Activated naive CD4-positive, alpha-beta T cell treated with anti-CD3 and anti-CD28 coated beads, Interleukin-2, amount 10 ng/mL, durations not matched to agents 7 days and 5 days (primary cell): ENCODE results near the gene NAB2.
"Not testable (repeated sequence)": the region's sequence is repeated elsewhere in the genome, so short reads cannot be mapped to it uniquely, and the experiment has no call there.

Experiments used
- CTCF ChIA-PET: fragments of 350-600 bp; sonication (Branson Sonifier 250); formaldehyde crosslinking; loops from one replicate; lab custom pipeline; 2021; ENCODE audit warnings: antibody characterized with exemption; lab: Charles Lee
- DNase-seq: peaks from one replicate; pipeline ENCODE4 v3.0.0-alpha.2; 2020
- H3K27ac Mint-ChIP-seq: one replicate; pipeline ENCODE4 v1.8.0; 2021; ENCODE audit warnings: mild to moderate bottlenecking, moderate library complexity, mixed read lengths
- H3K27me3 Mint-ChIP-seq: one replicate; pipeline ENCODE4 v1.8.0; 2021; ENCODE audit warnings: mild to moderate bottlenecking, mixed read lengths
- H3K36me3 Mint-ChIP-seq: one replicate; pipeline ENCODE4 v1.8.0; 2021; ENCODE audit warnings: mixed read lengths
- H3K4me1 Mint-ChIP-seq: one replicate; pipeline ENCODE4 v1.8.0; 2021; ENCODE audit warnings: mixed read lengths
- H3K4me3 Mint-ChIP-seq: one replicate; pipeline ENCODE4 v1.8.0; 2021; ENCODE audit warnings: mild to moderate bottlenecking, moderate library complexity, mixed read lengths
- H3K9me3 Mint-ChIP-seq: one replicate; pipeline ENCODE4 v1.8.0; 2021; ENCODE audit warnings: mixed read lengths

The NAB2 gene

DNA sequence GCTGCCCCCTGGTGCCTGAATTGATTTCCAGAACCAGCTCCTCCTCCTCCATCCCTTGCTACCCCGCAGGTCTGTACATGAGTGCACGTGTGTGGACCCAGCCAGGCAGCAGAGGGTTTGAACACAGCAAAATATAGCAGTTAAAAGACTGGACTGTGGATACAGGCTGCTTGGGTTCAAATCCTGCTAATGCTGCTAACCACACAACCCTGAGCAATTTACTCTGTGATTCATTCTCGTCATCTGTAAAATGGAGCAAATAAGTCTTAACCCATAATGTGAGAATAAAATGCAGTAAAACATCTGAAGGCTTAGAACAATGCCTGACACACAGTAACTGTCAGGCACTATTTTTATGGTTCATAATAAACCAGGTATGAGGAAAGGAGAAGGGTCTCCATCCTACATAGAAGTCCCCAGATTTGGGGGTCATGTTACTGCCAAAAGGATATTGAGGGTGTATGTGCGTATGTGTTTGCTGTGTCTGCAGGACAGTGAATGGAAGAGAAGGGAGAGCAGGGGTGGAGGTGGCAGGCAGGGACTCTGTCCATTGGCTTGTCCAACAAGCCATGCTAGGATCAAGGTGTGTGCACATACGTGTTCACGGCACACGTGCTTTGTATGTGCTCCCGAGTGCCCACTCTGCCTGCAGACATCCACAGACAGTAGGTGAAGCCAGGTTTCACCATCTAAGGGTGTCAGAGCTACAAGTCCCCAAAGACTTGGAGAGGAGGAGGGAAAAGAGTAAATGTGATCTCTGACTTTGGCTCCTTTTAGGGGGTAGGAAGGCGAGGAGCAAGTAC is 23.8 kb downstream of the NAB2 start:
- H3K27me3 Mint-ChIP-seq = peaks cover 15% of the 10 kb centered on the region
- H3K9me3 Mint-ChIP-seq = no peaks in the 10 kb centered on the region
- peak overlapping the region; percentile 94 for H3K27ac Mint-ChIP-seq
- peaks cover 16% of the 10 kb centered on the region for H3K36me3 Mint-ChIP-seq
- DNase-seq = no peak
- peak overlapping the region; percentile 82 for H3K4me3 Mint-ChIP-seq
- CTCF ChIA-PET = interaction anchor here (0.6 to 5.7 kb wide), 38 partner anchors 9 to 587 kb away, joined by 3 to 116 read pairs (median 5); partner anchors contain the start of genes HSD17B6, LRP1, NAB2 and NEMP1
- H3K4me1 Mint-ChIP-seq = peaks cover 39% of the 10 kb centered on the region

DNA sequence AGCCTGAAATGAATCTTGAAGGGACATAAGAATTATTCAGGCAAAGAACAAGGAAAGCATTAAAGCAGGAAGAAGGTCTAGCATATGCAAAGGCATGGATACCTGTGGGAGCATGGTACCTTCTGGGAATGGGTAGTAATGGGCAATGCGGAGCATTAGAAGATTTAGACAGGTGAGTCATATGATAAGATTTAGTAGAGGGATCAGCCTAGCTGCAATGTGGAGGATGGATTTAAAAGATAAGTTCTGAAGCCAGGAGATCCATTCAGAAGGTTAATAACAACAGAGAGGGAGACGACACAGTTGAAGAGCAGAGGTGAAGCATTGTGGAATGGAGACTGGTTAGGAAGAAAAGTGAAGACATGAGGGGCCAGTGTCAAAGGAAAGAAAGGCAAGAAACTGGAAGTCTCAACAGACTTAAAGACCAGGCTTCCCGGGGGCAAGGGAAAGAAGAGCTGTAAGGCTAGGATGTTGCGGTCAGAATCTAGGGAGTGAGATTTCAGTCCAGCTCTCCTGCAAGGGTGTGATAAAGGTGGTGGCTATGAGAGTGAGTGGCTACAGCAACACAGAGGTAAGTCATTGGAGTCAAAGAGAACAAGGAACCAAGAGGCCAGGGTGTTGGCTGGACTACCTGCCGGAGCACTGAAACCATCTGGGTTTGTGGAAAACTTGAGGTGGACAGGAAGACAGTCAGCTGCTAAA is 27.8 kb downstream of the NAB2 start:
- peaks cover 17% of the 10 kb centered on the region for H3K4me1 Mint-ChIP-seq
- H3K27me3 Mint-ChIP-seq = peaks cover 15% of the 10 kb centered on the region
- no peak overlapping the region for H3K27ac Mint-ChIP-seq
- DNase-seq = no peak
- no peaks in the 10 kb centered on the region for H3K36me3 Mint-ChIP-seq
- CTCF ChIA-PET = interaction anchor here (0.6 to 2.4 kb wide), 7 partner anchors 8 to 359 kb away, joined by 3 to 15 read pairs (median 5); no protein-coding TSS in a partner anchor
- H3K9me3 Mint-ChIP-seq = no peaks in the 10 kb centered on the region
- no peak overlapping the region for H3K4me3 Mint-ChIP-seq

DNA sequence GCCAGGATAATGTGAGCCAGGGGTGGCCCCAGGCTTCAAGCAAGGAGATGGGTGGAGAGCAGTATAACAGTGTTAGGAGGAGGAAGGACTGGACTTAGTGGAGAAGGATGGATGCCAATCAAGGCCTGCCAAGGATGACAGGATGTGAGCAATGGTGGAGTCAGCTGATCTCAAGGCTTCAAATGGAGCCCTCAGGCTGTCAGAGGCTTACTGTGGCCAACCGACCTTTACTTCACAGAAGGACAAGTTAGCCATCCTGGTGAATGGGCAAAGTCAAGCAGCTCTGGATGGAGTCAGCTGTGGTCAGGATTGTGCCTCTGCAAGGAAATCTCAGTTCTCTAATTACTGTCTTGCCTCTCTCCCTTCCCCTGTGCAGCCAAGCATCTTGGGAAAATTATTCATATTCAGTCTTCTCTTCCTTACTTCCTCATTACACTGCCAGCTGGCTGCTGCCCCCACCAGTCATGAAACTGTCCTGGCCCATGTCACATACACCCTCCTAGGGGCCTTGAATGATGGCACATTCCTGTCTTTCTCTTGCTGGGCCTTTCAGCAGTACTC is 29.9 kb downstream of the NAB2 start:
- H3K4me1 Mint-ChIP-seq = peaks cover 2% of the 10 kb centered on the region
- CTCF ChIA-PET = interaction anchor here (2.2 to 3.0 kb wide), 2 partner anchors 27 to 50 kb away, joined by 5 to 9 read pairs; no protein-coding TSS in a partner anchor

DNA sequence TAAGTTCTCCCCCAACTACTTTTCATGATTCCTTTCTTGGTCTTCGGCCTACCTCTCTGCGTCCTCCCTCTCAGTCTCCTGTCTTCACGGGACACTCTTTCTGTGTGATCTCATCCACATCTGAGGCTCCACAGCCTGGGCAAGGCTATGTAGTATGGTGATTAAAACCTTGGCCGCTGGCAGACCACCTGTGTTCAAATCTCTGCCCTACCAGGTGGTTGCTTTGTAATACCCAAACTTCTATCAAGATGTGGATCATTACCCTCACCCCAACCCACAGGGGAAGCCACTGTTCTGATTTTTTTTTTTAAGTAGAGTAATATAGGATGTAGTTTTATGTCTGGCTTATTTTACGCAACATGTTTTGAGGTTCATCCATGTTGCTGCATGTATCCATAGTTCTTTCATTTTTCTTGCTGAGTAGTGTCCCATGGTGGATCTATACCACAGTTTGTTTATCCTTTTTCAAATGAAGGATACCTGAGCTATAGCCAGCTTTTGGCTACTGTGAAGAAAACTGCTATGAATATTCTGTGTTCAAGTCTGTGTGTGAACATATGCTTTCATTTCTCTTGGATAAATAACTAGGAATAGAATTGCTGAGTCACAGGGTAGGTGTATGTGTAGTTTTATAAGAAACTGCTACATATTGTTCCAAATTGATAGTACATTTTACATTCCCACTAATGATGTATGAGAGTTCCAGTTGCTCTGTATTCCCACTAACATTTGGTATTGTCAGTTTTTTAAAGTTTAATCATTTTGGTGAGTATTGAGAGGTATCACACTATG is 30.6 kb downstream of the NAB2 start:
- Mint-ChIP-seq H3K27ac (no peak overlapping the region), H3K36me3 (no peaks in the 10 kb centered on the region), H3K4me3 (no peak overlapping the region), H3K27me3 (peaks cover 22% of the 10 kb centered on the region), H3K4me1 (peaks cover 4% of the 10 kb centered on the region), H3K9me3 (peaks cover 7% of the 10 kb centered on the region)
- CTCF ChIA-PET = interaction anchor here (2.2 to 5.2 kb wide), 3 partner anchors 7 to 50 kb away, joined by 5 to 40 read pairs (median 9); partner anchors contain the start of gene STAT6
- DNase-seq = no peak

More for the DNA sequence above, 29.9 kb downstream of the NAB2 start:
- H3K27me3 Mint-ChIP-seq = peaks cover 17% of the 10 kb centered on the region
- H3K9me3 Mint-ChIP-seq = peaks cover 4% of the 10 kb centered on the region
- no peaks in the 10 kb centered on the region for H3K36me3 Mint-ChIP-seq
- H3K27ac Mint-ChIP-seq = no peak overlapping the region
- no peak overlapping the region for H3K4me3 Mint-ChIP-seq
- DNase-seq = no peak

DNA sequence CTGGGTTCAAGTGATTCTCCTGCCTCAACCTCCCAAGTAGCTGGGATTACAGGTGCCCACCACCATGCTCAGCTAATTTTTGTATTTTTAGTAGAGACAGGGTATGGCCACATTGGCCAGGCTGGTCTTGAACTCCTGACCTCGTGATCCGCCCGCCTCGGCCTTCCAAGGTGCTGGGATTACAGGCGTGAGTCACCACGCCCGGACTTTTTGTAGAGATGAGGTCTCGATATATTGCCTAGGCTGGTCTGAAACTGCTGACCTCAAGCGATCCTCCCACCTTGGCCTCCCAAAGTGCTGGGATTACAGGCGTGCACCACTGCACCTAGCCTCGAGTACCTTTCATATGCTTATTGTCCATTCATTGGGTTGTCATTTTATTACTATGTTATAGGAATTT is 31.8 kb downstream of the NAB2 start:
- H3K27me3 Mint-ChIP-seq = peaks cover 32% of the 10 kb centered on the region
- CTCF ChIA-PET = interaction anchor here (1.1 to 10.6 kb wide), 6 partner anchors 8 to 63 kb away, joined by 4 to 151 read pairs (median 7); partner anchors contain the start of gene STAT6
- not testable (repeated sequence) for H3K36me3 Mint-ChIP-seq, H3K4me1 Mint-ChIP-seq, H3K27ac Mint-ChIP-seq, H3K9me3 Mint-ChIP-seq, H3K4me3 Mint-ChIP-seq, DNase-seq

DNA sequence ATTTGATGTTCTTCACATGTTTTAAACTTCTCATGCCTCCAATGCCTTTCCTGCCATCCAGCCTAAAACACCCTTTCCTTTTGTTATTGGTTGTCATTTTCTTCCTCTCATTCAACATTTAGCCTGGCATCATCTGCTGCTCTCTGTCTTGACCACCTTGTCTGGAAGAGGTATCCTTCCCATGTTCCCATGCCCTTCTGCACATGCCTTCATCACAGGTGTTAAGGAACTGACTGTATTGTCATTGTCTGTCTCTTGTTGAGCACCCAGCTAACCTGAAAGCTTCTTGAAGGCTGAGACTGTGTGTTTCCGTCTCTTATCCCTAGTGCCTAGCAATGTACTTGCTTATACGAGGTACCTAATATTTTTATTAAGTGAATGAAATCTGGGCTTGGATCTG is 34.9 kb downstream of the NAB2 start:
- no peak for DNase-seq
- CTCF ChIA-PET = interaction anchor here (0.7 to 10.6 kb wide), 24 partner anchors 8 to 138 kb away, joined by 3 to 151 read pairs (median 4); partner anchors contain the start of genes STAC3 and STAT6
- Mint-ChIP-seq H3K27ac (no peak overlapping the region), H3K4me3 (no peak overlapping the region), H3K27me3 (peaks cover 52% of the 10 kb centered on the region), H3K4me1 (peaks cover 13% of the 10 kb centered on the region), H3K36me3 (no peaks in the 10 kb centered on the region), H3K9me3 (peaks cover 7% of the 10 kb centered on the region)

DNA sequence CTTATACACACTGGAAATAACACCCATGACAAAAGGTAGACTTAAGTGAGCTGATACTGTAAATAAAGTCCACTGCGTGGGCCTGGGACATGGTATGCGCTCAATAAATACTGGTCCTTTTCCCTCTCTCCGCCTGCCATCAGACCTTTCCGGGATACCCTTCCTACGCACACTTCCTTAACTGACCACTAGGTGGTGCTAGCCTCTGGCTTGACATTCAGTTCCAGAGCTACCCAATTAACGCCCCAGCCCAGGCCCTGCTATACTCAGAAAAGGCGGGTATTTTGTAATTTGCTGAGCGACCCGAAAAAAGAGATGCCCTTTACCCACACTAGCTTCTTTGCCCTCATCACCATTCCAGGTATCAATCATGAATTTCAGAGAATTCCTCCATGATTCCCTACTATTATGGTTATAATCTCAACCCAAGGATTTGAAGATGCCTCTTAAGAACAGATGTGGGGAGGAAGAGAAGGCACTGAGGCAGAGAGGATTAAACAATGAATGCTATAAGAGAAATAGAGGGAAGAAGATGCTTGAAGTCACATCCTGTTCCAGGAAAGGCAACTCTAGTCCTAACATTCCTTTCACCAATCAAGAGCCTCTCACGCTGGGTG is 35.5 kb downstream of the NAB2 start:
- H3K9me3 Mint-ChIP-seq = peaks cover 7% of the 10 kb centered on the region
- peaks cover 11% of the 10 kb centered on the region for H3K4me1 Mint-ChIP-seq
- H3K27me3 Mint-ChIP-seq = peaks cover 57% of the 10 kb centered on the region
- H3K4me3 Mint-ChIP-seq = no peak overlapping the region
- DNase-seq = peak; percentile 85
- no peak overlapping the region for H3K27ac Mint-ChIP-seq
- CTCF ChIA-PET = interaction anchor here (0.6 to 10.6 kb wide), 25 partner anchors 9 to 137 kb away, joined by 3 to 151 read pairs (median 4); partner anchors contain the start of genes STAC3 and STAT6
- no peaks in the 10 kb centered on the region for H3K36me3 Mint-ChIP-seq

DNA sequence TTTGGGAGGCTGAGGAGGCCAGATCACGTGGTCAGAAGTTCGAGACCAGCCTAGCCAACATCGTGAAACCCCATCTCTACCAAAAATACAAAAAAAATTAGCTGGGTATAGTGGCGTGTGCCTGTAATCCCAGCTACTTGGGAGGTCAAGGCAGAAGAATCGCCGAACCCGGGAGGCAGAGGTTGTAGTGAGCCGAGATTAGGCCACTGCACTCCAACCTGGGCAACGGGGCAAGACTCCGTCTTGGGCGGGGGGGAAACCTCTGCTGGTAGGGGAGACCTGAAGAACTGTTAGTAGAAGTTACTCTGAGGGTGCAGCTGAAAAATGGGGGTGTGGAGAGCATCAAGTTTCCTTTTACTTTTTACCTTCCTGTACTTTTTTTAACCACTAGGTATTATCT is 37.1 kb downstream of the NAB2 start:
- Mint-ChIP-seq H3K27ac (no peak overlapping the region), H3K4me3 (no peak overlapping the region), H3K9me3 (peaks cover 7% of the 10 kb centered on the region), H3K36me3 (no peaks in the 10 kb centered on the region), H3K27me3 (peaks cover 74% of the 10 kb centered on the region), H3K4me1 (peaks cover 16% of the 10 kb centered on the region)
- CTCF ChIA-PET = interaction anchor here (1.0 to 10.6 kb wide), 8 partner anchors 10 to 125 kb away, joined by 3 to 151 read pairs (median 10); no protein-coding TSS in a partner anchor
- DNase-seq = no peak

DNA sequence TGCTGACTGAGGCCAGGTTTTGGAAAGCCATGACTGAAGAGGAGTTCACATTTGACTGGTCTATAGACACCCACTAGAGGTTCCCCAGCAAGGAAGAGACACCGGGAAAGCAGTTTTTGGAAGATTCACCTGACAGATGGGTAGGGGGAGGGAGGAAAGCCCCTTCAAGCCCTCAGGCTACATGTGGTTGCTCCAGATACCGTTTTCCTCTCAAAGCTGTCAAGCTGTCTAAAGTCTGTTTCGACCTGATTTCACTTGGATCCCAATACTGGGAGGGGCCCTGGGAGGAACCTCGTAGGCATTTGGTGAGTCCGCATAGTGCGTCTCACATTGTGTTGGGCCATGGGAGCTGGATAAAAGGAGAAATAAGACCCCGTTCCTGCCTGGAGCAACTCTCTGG is 37.6 kb downstream of the NAB2 start:
- peaks cover 79% of the 10 kb centered on the region for H3K27me3 Mint-ChIP-seq

DNA sequence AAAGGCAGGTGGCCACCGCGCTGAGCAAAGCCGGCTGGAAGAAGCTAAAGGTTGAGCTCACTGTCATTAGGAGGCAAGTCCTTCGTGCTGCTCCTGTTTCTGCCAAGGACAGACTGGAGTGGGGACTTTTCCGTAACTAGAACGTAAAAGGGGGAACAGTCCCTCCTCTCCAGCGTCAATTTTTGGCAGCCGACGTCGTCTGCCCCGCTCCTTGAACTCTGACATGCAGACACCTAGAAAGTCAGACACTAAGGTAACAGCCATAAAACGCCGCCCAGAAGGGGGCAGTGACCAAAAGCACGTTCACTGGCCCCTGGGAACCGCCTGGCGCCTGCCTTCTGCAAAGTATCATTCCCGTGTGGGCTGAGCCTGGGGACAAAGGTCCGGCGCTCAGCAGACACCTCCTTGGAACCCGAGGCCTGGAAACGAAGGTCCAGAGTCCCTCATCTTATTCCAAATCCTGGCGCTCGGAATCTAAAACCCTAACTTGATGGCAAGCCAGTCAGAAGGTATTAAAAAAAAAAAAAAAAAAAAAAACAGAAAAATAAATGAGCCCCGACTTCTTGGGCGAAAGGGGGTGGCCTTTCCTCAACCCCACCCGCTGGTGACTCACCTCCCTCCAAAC is 38.3 kb downstream of the NAB2 start:
- Mint-ChIP-seq H3K9me3 (peaks cover 7% of the 10 kb centered on the region), H3K4me1 (peaks cover 16% of the 10 kb centered on the region), H3K27me3 (peaks cover 86% of the 10 kb centered on the region), H3K27ac (no peak overlapping the region), H3K4me3 (peak overlapping the region; percentile 82), H3K36me3 (no peaks in the 10 kb centered on the region)
- DNase-seq = peak; percentile 62
- CTCF ChIA-PET = interaction anchor here (0.7 to 10.6 kb wide), 8 partner anchors 15 to 126 kb away, joined by 3 to 151 read pairs (median 8); partner anchors contain the start of gene STAT6

More for the DNA sequence above, 37.6 kb downstream of the NAB2 start:
- H3K9me3 Mint-ChIP-seq = peaks cover 7% of the 10 kb centered on the region
- no peak for DNase-seq
- peaks cover 16% of the 10 kb centered on the region for H3K4me1 Mint-ChIP-seq
- no peak overlapping the region for H3K27ac Mint-ChIP-seq
- no peaks in the 10 kb centered on the region for H3K36me3 Mint-ChIP-seq
- no peak overlapping the region for H3K4me3 Mint-ChIP-seq
- CTCF ChIA-PET = interaction anchor here (0.7 to 10.6 kb wide), 8 partner anchors 15 to 125 kb away, joined by 3 to 151 read pairs (median 8); partner anchors contain the start of gene STAT6

DNA sequence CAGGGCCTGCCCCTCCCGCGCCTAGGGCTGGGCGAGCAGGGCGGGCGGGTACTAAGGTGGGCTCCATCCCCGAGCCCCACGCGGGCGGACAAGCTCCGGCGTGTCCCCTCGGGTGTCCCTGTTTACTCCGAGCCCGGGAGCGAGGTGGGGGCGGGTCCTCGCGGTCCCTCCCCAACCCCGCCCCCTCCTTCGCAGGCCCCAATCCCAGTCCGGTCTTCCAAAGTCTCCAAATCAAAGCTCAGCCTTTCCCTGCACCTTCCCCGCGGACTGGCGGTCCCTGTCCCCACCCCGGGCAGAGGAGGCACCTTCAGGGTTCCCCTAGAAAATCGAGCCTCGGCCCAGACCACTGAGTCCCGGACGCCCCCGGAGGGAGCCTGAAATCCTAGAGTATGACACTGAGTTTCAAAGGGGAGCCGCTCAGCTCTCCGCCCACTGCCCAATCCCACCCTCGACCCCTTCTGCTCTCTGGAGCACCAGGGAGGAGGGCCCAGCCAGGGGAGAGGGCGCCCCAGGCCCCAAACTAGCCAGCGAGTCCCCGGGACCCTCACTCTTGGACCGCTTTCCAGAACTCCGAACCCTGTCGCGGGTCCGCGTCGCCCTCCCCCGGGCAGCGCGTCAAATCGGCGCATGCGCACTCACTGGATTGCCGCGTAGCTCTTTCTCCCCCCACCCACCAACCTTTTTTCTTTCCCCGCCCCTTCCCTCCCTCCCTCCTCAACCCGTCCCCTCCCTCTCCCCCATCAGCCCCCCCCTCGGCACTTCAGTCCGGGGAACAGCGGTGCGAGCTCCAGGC is 39.0 kb downstream of the NAB2 start, which contains the start of gene LRP1:
TSS of gene LRP1 (plus strand) at position 758 of the 793 bp plus-strand sequence. CDS start 482 bp downstream, outside the sequence.
- H3K9me3 Mint-ChIP-seq = peaks cover 7% of the 10 kb centered on the region

More for the DNA sequence above, 39.0 kb downstream of the NAB2 start, which contains the start of gene LRP1:
- no peaks in the 10 kb centered on the region for H3K36me3 Mint-ChIP-seq
- H3K4me3 Mint-ChIP-seq = peak within 1 kb of the TSS; percentile 82
- peak; percentile 82 for DNase-seq
- H3K27ac Mint-ChIP-seq = peak within 1 kb of the TSS; percentile 44
- CTCF ChIA-PET = interaction anchor here (1.0 to 10.6 kb wide), 7 partner anchors 16 to 114 kb away, joined by 4 to 151 read pairs (median 8); partner anchors contain the start of gene STAT6
- H3K27me3 Mint-ChIP-seq = peaks cover 87% of the 10 kb centered on the region
- H3K4me1 Mint-ChIP-seq = peaks cover 16% of the 10 kb centered on the region
